Progenitor cell of endocrine pancreas (in vitro differentiated cells): ENCODE measurements around the gene ATF7. TPM values are rescaled to one million over a fixed set of nuclear protein-coding genes. Genes with fewer than 3 reads are reported as not detected.

ENCODE experiments used
- DNase-seq: peaks from one replicate; pipeline ENCODE4 v3.0.0; 2021; ENCODE audit warnings: low spot score; ENCODE audit not compliant: unreplicated experiment
- H3K27ac Mint-ChIP-seq: 2 replicates; pipeline ENCODE4 v1.8.0; 2021; ENCODE audit warnings: mild to moderate bottlenecking, moderate library complexity, mixed read lengths
- H3K27me3 Mint-ChIP-seq: 2 replicates; pipeline ENCODE4 v1.8.0; 2021; ENCODE audit warnings: mixed read lengths
- H3K36me3 Mint-ChIP-seq: 2 replicates; pipeline ENCODE4 v1.8.0; 2022; ENCODE audit warnings: mixed read lengths; ENCODE audit not compliant: insufficient read depth
- H3K4me1 Mint-ChIP-seq: 2 replicates; pipeline ENCODE4 v1.8.0; 2021; ENCODE audit warnings: low read depth, mixed read lengths
- H3K4me3 Mint-ChIP-seq: 2 replicates; pipeline ENCODE4 v1.8.0; 2021; ENCODE audit warnings: low read depth, mild to moderate bottlenecking, moderate library complexity, mixed read lengths
- H3K9me3 Mint-ChIP-seq: 2 replicates; pipeline ENCODE4 v1.8.0; 2021; ENCODE audit warnings: low read depth, mixed read lengths
- CTCF ChIP-seq: fragments of 200-600 bp; sonication (generic); IDR thresholded peaks from one replicate; pipeline ENCODE4 v1.5.0; 2021; ENCODE audit warnings: antibody characterized with exemption, mild to moderate bottlenecking; ENCODE audit not compliant: unreplicated experiment
- total RNA-seq: library from RNA; stranded (reverse); gene quantifications from 2 replicates; pipeline ENCODE4 v1.2.1, GENCODE V29; 2021

ATF7 gene
- total RNA-seq, 1 donor from 2014 or later, result 51.7 TPM

GRCh38 chr12:53486736-53487487, 139.3 kb downstream of the ATF7 start:
- peak overlapping the region; percentile 67 for H3K27ac Mint-ChIP-seq
- peaks cover 15% of the 10 kb centered on the region for H3K4me1 Mint-ChIP-seq
- H3K4me3 Mint-ChIP-seq, result no peak overlapping the region
- no peaks in the 10 kb centered on the region for H3K9me3 Mint-ChIP-seq
- H3K27me3 Mint-ChIP-seq, result no peaks in the 10 kb centered on the region
- DNase-seq, result no peak
- no peak for TF ChIP-seq CTCF
- peaks cover 5% of the 10 kb centered on the region for H3K36me3 Mint-ChIP-seq

- no peak for TF ChIP-seq CTCF
- no peak for DNase-seq
- Mint-ChIP-seq H3K27me3 (no peaks in the 10 kb centered on the region), H3K9me3 (no peaks in the 10 kb centered on the region), H3K4me1 (peaks cover 15% of the 10 kb centered on the region), H3K27ac (no peak overlapping the region), H3K4me3 (no peak overlapping the region), H3K36me3 (peaks cover 8% of the 10 kb centered on the region)
These were observed 140.0 kb downstream of the ATF7 start for GRCh38 chr12:53485955-53486735.

GRCh38 chr12:53484686-53485575, 141.3 kb downstream of the ATF7 start:
- Mint-ChIP-seq H3K4me3 (no peak overlapping the region), H3K36me3 (peaks cover 8% of the 10 kb centered on the region), H3K4me1 (peaks cover 18% of the 10 kb centered on the region), H3K9me3 (no peaks in the 10 kb centered on the region), H3K27ac (peak overlapping the region; percentile 54), H3K27me3 (no peaks in the 10 kb centered on the region)
- DNase-seq, result no peak
- TF ChIP-seq CTCF, result no peak

GRCh38 chr12:53483979-53484377, 142.2 kb downstream of the ATF7 start:
- Mint-ChIP-seq H3K27ac (peak overlapping the region; percentile 51), H3K4me3 (no peak overlapping the region), H3K4me1 (peaks cover 14% of the 10 kb centered on the region), H3K36me3 (peaks cover 13% of the 10 kb centered on the region), H3K9me3 (no peaks in the 10 kb centered on the region), H3K27me3 (no peaks in the 10 kb centered on the region)
- no peak for DNase-seq
- no peak for TF ChIP-seq CTCF
